ENCODE results near the gene OR2J2. TPM values are rescaled to one million over a fixed set of nuclear protein-coding genes. Genes with fewer than 3 reads are reported as not detected.

Gene OR2J2
- total RNA-seq, result not detected in 2 replicates

DNA sequence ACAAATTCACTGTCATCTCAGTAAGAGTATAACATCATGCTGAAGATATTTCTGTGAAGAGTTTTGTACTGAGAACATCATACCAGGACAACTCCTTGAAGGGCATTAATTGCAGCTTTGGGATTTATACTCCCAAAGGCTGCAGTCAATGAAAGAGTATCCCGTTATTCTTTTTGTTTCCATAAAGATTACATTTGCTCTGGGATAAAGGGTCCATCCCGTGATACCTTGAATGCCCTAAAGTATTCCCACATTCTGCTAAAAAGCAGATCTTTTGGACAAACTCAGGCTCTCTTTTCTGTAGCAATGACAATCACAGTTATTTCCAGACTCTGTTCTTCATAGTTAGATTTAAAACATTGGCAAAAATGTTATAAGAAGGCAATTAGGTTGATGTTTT lies at the start of gene OR2J2:
Gene OR2J2, plus strand, starts transcription at position 301 of the 400 bp plus-strand sequence. CDS start 2,729 bp downstream, outside the sequence.

Other genes starting within 250 kb of the OR2J2 start
- 59.0 and 67.4 TPM in 2 replicates for gene TRIM27, start 246.9 kb upstream of the OR2J2 start, total RNA-seq
- gene ZNF311, start 165.6 kb upstream of the OR2J2 start, total RNA-seq, result under 0.01 and 0.17 TPM in 2 replicates
- not detected in 2 replicates for gene OR2W1, start 125.7 kb upstream of the OR2J2 start, total RNA-seq
- not detected in 2 replicates for gene OR2B3, start 83.6 kb upstream of the OR2J2 start, total RNA-seq
- gene OR2J1, start 71.4 kb upstream of the OR2J2 start, total RNA-seq, result not detected in 2 replicates
- gene OR2J3, start 62.8 kb upstream of the OR2J2 start, total RNA-seq, result not detected in 2 replicates
- not detected in 2 replicates for gene OR14J1, start 130.8 kb downstream of the OR2J2 start, total RNA-seq
- not detected in 2 replicates for gene OR5V1, start 198.0 kb downstream of the OR2J2 start, total RNA-seq
- gene OR12D3, start 204.4 kb downstream of the OR2J2 start, total RNA-seq, result not detected in 2 replicates
- gene OR12D2, start 224.7 kb downstream of the OR2J2 start, total RNA-seq, result not detected in 2 replicates
- not detected in 2 replicates for gene OR12D1, start 244.0 kb downstream of the OR2J2 start, total RNA-seq

Data from dermis lymphatic vessel endothelial cell (primary cell).